Loucy (cell line): ENCODE data around the gene RCC1.

Source experiments
- H2AFZ ChIP-seq: fragments of 200-600 bp; sonication (generic); 2 replicates; pipeline ENCODE4 v1.6.0; 2016; ENCODE audit warnings: antibody characterized with exemption, mild to moderate bottlenecking, low read length, moderate library complexity
- H3F3A ChIP-seq: fragments of 200-600 bp; 2 replicates; pipeline ENCODE4 v1.6.0; 2016; ENCODE audit warnings: antibody characterized with exemption, low read depth, mild to moderate bottlenecking
- H3K27me3 ChIP-seq: fragments of 200-600 bp; sonication (generic); 2 replicates; pipeline ENCODE4 v1.6.1; 2014; ENCODE audit warnings: low read length, mild to moderate bottlenecking; ENCODE audit not compliant: insufficient read depth, poor library complexity, severe bottlenecking
- H3K36me3 ChIP-seq: fragments of 200-600 bp; sonication (generic); 2 replicates; pipeline ENCODE4 v1.6.1; 2016; ENCODE audit warnings: low read length; ENCODE audit not compliant: insufficient read depth
- H3K4me1 ChIP-seq: fragments of 200-600 bp; sonication (generic); 2 replicates; pipeline ENCODE4 v1.5.1; 2014; ENCODE audit warnings: low read length, mild to moderate bottlenecking; ENCODE audit not compliant: insufficient read depth, poor library complexity, severe bottlenecking
- H3K4me2 ChIP-seq: fragments of 200-600 bp; sonication (generic); 2 replicates; pipeline ENCODE4 v1.6.0; 2014; ENCODE audit warnings: antibody characterized with exemption, low read length, low read depth, mild to moderate bottlenecking; ENCODE audit not compliant: poor library complexity, severe bottlenecking
- H3K4me3 ChIP-seq: fragments of 200-600 bp; sonication (generic); 2 replicates; pipeline ENCODE4 v1.5.1; 2014; ENCODE audit warnings: low read length, mild to moderate bottlenecking, mixed read lengths; ENCODE audit not compliant: poor library complexity, severe bottlenecking
- H3K79me2 ChIP-seq: fragments of 200-600 bp; sonication (generic); 2 replicates; pipeline ENCODE4 v1.6.1; 2014; ENCODE audit warnings: low read length; ENCODE audit not compliant: insufficient read depth
- H3K9ac ChIP-seq: fragments of 200-600 bp; sonication (generic); 2 replicates; pipeline ENCODE4 v1.6.0; 2014; ENCODE audit warnings: mild to moderate bottlenecking, low read depth, low read length, moderate library complexity; ENCODE audit not compliant: poor library complexity, severe bottlenecking
- H3K9me2 ChIP-seq: fragments of 200-600 bp; sonication (generic); replicated peaks from 2 replicates; pipeline ENCODE4 v1.6.1; 2016; ENCODE audit warnings: low read depth, low read length, mixed read lengths
- H3K9me3 ChIP-seq: fragments of 200-600 bp; sonication (generic); 2 replicates; pipeline ENCODE4 v1.6.1; 2014; ENCODE audit warnings: mild to moderate bottlenecking, antibody characterized with exemption, low read length, low read depth; ENCODE audit not compliant: insufficient read depth
- H4K20me1 ChIP-seq: fragments of 200-600 bp; sonication (generic); 2 replicates; pipeline ENCODE4 v1.6.0; 2014; ENCODE audit warnings: antibody characterized with exemption, low read length, mild to moderate bottlenecking; ENCODE audit not compliant: insufficient read depth, poor library complexity, severe bottlenecking
- EZH2phosphoT487 ChIP-seq: fragments of 200-600 bp; IDR thresholded peaks from 2 replicates; pipeline ENCODE4 v1.6.1; 2018; ENCODE audit warnings: antibody characterized with exemption, mild to moderate bottlenecking, moderate library complexity, borderline replicate concordance
- TF ChIP-seq, protein P1 (sequence below): fragments of 200-600 bp; sonication (generic); conservative IDR thresholded peaks from 2 replicates; pipeline ENCODE4 v1.5.1; 2014; ENCODE audit warnings: mild to moderate bottlenecking, antibody characterized with exemption, low read length

Gene RCC1

DNA sequence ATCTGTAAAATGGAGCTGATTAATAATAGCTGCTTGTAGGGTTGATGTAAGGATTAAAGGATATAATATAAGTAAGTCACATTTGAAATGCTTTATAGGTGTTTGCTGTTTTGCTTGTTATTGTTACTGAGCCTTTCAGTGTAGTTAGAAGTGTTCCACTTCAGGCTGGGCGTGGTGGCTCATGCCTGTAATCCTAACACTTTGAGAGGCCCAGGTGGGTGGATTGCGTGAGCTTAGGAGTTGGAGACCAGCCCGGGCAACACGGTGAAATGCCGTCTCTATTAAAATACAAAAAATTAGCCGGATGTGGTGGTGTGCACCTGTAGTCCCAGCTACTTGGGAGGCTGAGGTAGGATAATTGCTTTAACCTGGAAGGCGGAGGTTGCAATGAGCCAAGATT, 59.2 kb downstream of the RCC1 start:
- H3K4me3 ChIP-seq, result no peak overlapping the region
- no peak overlapping the region for H3K9ac ChIP-seq
- H3K9me3 ChIP-seq, result no peaks in the 10 kb centered on the region
- no peak for TF ChIP-seq EZH2phosphoT487
- TF ChIP-seq, protein P1, sequence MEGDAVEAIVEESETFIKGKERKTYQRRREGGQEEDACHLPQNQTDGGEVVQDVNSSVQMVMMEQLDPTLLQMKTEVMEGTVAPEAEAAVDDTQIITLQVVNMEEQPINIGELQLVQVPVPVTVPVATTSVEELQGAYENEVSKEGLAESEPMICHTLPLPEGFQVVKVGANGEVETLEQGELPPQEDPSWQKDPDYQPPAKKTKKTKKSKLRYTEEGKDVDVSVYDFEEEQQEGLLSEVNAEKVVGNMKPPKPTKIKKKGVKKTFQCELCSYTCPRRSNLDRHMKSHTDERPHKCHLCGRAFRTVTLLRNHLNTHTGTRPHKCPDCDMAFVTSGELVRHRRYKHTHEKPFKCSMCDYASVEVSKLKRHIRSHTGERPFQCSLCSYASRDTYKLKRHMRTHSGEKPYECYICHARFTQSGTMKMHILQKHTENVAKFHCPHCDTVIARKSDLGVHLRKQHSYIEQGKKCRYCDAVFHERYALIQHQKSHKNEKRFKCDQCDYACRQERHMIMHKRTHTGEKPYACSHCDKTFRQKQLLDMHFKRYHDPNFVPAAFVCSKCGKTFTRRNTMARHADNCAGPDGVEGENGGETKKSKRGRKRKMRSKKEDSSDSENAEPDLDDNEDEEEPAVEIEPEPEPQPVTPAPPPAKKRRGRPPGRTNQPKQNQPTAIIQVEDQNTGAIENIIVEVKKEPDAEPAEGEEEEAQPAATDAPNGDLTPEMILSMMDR, result no peak
- no peaks in the 10 kb centered on the region for H3K79me2 ChIP-seq
- H3K36me3 ChIP-seq, result peaks cover 45% of the 10 kb centered on the region; the same call in 1 of the 2 replicates
- no peaks in the 10 kb centered on the region for H3F3A ChIP-seq
- no peaks in the 10 kb centered on the region for H3K27me3 ChIP-seq
- H4K20me1 ChIP-seq, result no peaks in the 10 kb centered on the region
- no peaks in the 10 kb centered on the region for H3K4me1 ChIP-seq
- no peaks in the 10 kb centered on the region for H3K9me2 ChIP-seq
- H3K4me2 ChIP-seq, result no peak overlapping the region
- no peak overlapping the region for H2AFZ ChIP-seq

DNA sequence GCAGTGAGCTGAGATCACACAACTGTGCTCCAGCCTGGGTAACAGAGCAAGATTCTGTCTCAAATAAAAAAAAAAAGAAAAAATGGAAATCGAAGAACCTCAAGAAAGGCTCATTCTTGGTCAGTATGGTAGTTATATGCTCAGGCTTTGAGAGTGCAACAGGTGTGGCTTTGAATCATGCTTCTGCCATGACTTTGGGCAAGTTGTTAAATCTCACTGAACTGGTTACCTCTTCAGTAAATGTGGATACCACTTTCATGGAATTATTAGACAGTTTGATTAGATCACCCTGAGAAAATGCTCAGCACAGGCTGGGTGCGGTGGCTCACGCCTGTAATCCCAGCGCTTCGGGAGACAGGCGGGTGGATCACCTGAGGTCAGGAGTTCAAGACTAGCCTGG, 59.9 kb downstream of the RCC1 start:
- Histone ChIP-seq H3K4me3 (no peak overlapping the region), H3K4me1 (no peaks in the 10 kb centered on the region), H3K36me3 (peaks cover 41% of the 10 kb centered on the region; the same call in 1 of the 2 replicates), H3K9me2 (no peaks in the 10 kb centered on the region), H2AFZ (no peak overlapping the region), H3F3A (no peaks in the 10 kb centered on the region), H3K9ac (no peak overlapping the region), H3K4me2 (no peak overlapping the region), H3K27me3 (no peaks in the 10 kb centered on the region), H3K9me3 (no peaks in the 10 kb centered on the region), H4K20me1 (no peaks in the 10 kb centered on the region), H3K79me2 (no peaks in the 10 kb centered on the region)
- no peak for TF ChIP-seq EZH2phosphoT487
- TF ChIP-seq, protein P1, result no peak

- no peak for TF ChIP-seq EZH2phosphoT487
- TF ChIP-seq, protein P1, result no peak
- Histone ChIP-seq H3K4me1 (no peaks in the 10 kb centered on the region), H3K4me3 (no peak overlapping the region), H3K79me2 (no peaks in the 10 kb centered on the region), H2AFZ (no peak overlapping the region), H3K4me2 (no peak overlapping the region), H3K9me2 (no peaks in the 10 kb centered on the region), H3F3A (no peaks in the 10 kb centered on the region), H3K27me3 (no peaks in the 10 kb centered on the region), H3K9ac (no peak overlapping the region), H3K9me3 (no peaks in the 10 kb centered on the region), H4K20me1 (no peaks in the 10 kb centered on the region), H3K36me3 (peaks cover 37% of the 10 kb centered on the region; the same call in 1 of the 2 replicates)
These were observed 61.1 kb downstream of the RCC1 start for GRCh38 chr1:28566931-28567330.
